Stimulated activated CD4-positive, alpha-beta T cell treated with anti-CD3 and anti-CD28 coated beads, Interleukin-4, amount 100 ng/mL, for 24 hours (primary cell): ENCODE measurements around the gene VPS54.
A peak's percentile ranks its signal among the peaks of the same experiment; 100 is the strongest.

ENCODE experiments used
- DNase-seq: peaks from one replicate; pipeline ENCODE4 v3.0.0-alpha.2; 2020

Gene VPS54

GRCh38 chr2:64019083-64019974 is at the start of gene VPS54:
Gene VPS54, minus strand, starts transcription at chr2:64019428. Its CDS starts 35,429 bp downstream, at chr2:63983999.
- peak; percentile 51 for DNase-seq

GRCh38 chr2:64067326-64067725 is 48.1 kb upstream of the VPS54 start:
- DNase-seq: no peak

- DNase-seq: no peak
Measured at GRCh38 chr2:64065516-64065915, 46.3 kb upstream of the VPS54 start.

- no peak for DNase-seq
Measured at GRCh38 chr2:64063924-64064331, 44.7 kb upstream of the VPS54 start.

GRCh38 chr2:64063454-64063853 is 44.2 kb upstream of the VPS54 start:
- DNase-seq: no peak

- DNase-seq: no peak
Measured at GRCh38 chr2:64062840-64063239, 43.6 kb upstream of the VPS54 start.

- DNase-seq: no peak
Measured at GRCh38 chr2:64059270-64059669, 40.0 kb upstream of the VPS54 start.

- no peak for DNase-seq
Measured at GRCh38 chr2:64056021-64056420, 36.8 kb upstream of the VPS54 start.

- DNase-seq: no peak
Measured at GRCh38 chr2:64054161-64054915, 35.1 kb upstream of the VPS54 start.

GRCh38 chr2:64052463-64053241 is 33.4 kb upstream of the VPS54 start:
- DNase-seq: no peak

GRCh38 chr2:64049633-64050220 is 30.5 kb upstream of the VPS54 start:
- peak; percentile 76 for DNase-seq

- no peak for DNase-seq
Measured at GRCh38 chr2:64045938-64046337, 26.7 kb upstream of the VPS54 start.

GRCh38 chr2:64040161-64040560 is 20.9 kb upstream of the VPS54 start:
- DNase-seq: no peak

- peak; percentile 44 for DNase-seq
Measured at GRCh38 chr2:64036034-64036705, 16.9 kb upstream of the VPS54 start.

- DNase-seq: peak; percentile 44
Measured at GRCh38 chr2:64035072-64035942, 16.1 kb upstream of the VPS54 start.

GRCh38 chr2:64029116-64029665 is 10.0 kb upstream of the VPS54 start:
- DNase-seq: no peak

- no peak for DNase-seq
Measured at GRCh38 chr2:64025741-64026140, 6.5 kb upstream of the VPS54 start.

- DNase-seq: no peak
Measured at GRCh38 chr2:64024259-64024949, 5.2 kb upstream of the VPS54 start.

- no peak for DNase-seq
Measured at GRCh38 chr2:64023485-64024258, 4.4 kb upstream of the VPS54 start.
